HT1080 (cell line): ENCODE results near the gene FBXO24. TPM values are rescaled to one million over a fixed set of nuclear protein-coding genes. Genes with fewer than 3 reads are reported as not detected.
A peak's percentile ranks its signal among the peaks of the same experiment; 100 is the strongest.

Source experiments
- DNase-seq: peaks from one replicate; pipeline ENCODE4 v3.0.0-alpha.2; 2015; ENCODE audit warnings: low read depth
- total RNA-seq: library from RNA; depleted of rRNA; stranded (reverse); fragments of >200 nt; shearing (Covaris generic); gene quantifications from 2 replicates; pipeline ENCODE4 v1.2.3, GENCODE V29; 2014

Gene FBXO24
- total RNA-seq, 1 experiment from 2014 or later = not detected

DNA sequence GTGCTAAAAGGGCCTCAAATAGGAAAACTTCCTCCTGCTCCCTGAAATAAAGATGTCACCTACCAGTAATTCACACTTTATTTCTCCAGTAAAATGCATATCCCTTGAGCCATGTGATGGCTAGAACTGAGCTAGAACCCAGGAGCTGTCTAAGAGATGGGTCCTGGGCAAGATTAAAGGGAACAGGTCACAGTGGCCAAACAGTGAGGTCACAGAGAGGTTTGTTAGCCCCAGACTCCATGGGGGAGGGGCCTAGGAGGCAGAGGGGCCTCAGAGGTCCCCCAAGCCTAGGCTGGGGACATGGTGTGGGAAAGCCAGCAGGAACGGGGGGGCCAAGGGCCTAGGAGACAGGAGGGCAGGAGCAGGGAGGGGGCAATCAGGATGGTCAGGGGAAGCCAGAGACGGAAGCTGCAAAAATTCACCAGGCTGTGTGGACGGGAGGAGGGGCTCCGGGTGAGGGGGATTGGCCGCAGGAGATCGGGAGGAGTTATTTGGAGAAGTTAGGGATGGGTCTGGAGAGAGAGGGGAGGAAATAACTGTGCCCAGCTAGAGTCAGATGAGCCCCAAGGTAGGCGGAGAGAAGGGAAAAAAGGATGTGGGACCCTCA lies 3.3 kb downstream of the FBXO24 start:
- DNase-seq = no peak

DNA sequence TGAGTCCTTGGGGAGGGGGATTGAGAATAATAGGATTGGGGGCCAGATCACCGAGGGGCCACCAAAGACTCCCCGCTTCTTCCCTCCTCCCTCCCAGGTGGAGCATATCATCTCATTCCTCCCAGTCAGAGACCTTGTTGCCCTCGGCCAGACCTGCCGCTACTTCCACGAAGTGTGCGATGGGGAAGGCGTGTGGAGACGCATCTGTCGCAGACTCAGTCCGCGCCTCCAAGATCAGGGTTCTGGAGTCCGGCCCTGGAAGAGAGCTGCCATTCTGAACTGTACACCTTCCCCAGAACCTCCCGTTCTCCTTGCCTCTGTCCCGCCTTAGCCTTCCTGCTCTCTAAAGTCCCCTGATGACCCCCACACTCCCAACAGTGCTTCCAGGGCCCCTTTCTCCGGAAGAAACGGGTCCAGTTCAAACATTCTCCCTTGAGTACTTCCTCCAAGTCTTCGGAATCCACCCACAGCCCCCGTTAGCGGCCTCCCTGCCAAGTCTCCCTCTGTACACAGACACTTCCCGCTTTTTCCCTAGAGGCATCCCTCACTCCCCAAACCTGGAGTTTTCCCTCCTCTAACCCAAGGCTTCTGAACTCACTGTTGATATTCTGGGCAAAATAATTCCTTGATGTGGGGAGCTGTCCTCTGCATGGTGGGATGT lies 4.1 kb downstream of the FBXO24 start:
- DNase-seq = no peak

DNA sequence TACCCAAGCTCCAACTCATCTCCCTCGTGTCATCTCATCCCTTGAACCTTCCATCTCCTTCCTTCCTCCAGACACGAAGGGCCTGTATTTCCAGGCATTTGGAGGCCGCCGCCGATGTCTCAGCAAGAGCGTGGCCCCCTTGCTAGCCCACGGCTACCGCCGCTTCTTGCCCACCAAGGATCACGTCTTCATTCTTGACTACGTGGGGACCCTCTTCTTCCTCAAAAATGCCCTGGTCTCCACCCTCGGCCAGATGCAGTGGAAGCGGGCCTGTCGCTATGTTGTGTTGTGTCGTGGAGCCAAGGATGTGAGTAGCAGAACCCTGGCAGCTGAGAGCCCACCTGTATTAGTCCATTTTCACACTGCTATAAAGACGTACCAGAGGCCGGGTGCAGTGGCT lies 5.5 kb downstream of the FBXO24 start:
- no peak for DNase-seq

DNA sequence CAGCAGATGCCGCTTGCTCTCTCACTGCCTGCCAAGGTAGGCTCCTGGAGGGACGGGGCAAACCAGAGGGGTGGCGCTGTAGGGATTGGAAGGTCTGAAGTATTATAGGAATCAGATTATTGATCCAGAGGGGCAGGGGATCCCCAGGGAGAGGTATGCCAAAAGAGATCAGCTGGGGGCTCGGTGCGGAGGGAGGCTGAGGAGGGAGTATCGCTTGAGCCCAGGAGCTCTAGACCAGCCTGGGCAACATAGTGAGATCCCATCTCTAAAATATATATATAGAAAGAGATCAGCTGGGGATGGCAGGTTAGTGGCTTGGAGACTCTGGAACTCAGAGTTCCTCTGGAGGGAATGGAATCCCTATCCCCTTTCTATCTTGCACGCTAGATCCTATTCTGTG lies 9.1 kb downstream of the FBXO24 start:
- DNase-seq = no peak

DNA sequence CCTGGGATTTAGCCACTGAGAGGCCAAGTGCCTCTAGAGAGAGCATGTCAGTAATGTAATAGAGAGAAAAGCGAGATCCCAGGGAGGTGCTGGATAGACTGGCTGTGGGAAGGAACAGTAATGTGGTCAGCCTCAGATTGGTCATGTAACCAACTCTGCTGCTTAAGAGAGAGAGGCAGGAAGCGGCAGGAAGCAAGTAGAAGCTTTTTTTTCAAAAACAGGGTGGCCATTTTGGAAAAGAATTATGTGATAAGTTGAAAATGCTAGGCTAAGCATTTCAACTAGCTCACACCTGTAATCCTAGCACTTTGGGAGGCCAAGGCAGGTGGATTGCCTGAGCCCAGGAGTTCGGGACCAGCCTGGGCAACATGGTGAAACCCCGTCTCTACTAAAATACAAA lies 12.3 kb downstream of the FBXO24 start:
- peak; percentile 48 for DNase-seq

DNA sequence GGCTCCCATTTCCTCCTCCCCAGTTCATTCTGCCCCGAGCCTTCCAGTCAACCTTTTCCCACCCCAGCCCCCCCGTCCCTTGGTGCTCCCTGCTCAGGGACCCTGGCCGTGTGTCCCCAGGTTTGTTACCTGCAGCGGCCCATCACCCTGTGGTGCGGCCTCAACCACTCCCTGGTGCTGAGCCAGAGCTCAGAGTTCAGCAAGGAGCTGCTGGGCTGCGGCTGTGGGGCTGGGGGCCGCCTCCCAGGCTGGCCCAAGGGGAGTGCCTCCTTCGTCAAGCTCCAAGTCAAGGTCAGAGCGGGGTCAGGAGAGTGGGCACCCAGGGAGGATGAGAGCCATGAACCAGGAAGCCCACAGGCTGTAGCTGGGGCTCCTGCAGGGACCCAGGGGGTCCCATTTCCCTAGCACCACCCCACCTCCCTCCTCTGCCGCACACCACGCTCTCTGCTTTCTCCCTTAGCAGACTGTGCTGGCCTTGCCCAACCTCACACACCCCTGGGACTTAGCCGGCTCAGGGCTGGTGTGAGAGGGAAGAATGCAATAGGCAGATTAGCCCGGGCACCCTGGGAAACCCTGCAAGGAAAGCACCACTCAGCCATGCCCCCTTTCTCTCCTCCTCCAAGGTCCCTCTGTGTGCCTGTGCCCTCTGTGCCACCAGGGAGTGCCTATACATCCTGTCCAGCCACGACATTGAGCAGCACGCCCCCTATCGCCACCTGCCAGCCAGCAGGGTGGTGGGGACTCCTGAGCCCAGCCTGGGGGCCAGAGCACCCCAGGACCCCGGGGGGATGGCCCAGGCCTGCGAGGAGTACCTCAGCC lies 14.0 kb downstream of the FBXO24 start:
- no peak for DNase-seq

DNA sequence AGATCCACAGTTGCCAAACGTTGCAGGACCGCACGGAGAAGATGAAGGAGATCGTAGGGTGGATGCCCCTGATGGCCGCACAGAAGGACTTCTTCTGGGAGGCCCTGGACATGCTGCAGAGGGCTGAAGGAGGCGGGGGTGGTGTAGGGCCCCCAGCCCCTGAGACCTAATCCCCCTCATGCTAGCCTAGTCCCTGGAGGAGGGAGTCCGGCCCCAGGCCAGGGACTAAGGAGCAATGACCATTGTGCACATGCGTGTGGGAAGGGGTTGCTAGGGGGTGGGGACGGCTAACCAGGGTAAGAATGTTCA lies 14.6 kb downstream of the FBXO24 start:
- no peak for DNase-seq

DNA sequence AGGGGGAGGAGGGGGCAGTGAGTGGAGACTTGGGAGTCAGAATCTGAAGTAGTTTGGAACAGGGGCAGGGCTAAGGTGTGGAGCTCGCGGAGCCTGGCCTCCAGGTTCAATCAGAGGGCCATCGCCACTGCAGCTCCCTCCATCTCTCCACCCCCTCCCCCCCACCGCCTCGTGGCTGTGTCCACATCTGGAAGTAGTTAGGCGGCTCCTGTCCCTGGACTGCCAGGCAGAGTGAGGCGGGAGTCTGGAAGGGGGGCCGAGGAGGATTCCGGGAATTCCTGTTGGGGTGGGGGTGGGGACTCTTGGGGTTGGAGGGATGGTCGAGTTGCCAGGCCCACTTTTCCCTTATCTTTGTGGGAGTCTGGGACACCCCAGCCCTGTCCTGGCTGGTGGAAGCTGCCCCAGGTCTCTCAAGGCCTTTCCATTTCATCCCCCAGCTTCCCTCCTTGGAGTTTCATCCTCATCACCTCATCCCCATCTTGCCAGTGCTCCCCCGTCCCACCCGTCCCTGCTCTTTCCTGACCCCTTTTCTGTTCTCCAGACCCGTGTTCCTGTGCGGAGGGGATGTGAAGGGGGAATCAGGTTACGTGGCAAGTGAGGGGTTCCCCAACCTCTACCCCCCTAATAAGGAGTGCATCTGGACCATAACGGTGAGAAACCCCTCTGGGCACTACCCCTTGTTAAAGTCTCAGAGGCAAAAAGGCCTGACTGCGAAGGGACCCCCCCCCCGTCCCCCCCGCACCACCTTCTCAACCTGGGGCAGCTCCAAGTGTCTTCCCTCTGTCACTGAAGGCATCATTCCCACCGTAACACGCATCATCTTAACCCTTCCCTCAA lies 17.0 kb downstream of the FBXO24 start:
- no peak for DNase-seq

DNA sequence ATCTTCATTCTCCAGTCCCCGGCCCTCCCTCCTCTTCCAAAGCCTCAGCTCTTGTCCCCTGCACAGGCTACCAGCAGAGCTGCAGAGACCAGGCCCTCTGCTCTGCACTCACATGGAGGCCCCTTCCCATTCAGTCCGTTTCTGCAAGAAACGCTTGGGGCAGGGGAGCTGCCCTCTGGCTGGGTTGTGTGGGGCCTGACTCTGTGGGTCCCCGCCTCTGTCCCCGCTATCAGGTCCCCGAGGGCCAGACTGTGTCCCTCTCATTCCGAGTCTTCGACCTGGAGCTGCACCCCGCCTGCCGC lies 17.5 kb downstream of the FBXO24 start:
- DNase-seq = no peak

DNA sequence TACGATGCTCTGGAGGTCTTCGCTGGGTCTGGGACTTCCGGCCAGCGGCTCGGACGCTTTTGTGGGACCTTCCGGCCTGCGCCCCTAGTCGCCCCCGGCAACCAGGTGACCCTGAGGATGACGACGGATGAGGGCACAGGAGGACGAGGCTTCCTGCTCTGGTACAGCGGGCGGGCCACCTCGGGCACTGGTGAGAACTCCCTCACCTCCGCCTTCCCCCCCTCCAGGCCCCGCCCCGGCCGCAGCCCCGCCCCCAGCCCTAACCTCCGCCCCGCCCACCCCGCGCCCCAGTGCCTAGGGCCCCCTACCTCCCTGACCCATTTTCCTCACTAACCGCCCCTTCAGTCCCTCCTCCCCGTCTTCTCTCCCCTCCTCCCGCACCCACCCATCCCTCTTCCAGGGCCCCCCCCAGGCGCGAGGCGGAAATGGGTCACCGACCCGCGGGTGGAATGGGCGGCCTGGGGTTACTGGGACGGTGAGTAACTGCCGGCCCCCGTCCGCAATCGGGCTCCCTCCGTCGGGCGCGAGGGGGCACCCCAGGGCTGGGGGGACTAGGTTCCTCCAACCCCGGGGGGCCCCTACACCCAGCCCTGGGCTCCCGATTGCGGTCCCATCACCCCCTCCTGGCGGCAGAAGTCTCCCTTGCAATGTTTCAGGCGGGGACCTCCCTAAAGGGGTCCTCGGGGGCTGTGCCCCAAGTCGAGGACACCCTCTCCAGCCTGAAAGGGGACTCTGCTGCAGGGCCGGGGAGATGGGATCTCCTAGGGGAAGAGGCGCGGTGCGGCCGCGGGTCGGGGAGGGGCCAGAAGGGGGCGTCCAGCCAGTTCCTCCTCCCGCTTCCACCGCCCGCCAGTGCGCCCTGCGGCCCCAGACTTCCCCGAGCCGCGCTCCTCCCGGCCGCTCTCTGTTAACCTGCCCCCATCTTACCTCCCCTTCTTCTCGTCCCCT lies 18.2 kb downstream of the FBXO24 start:
- no peak for DNase-seq

DNA sequence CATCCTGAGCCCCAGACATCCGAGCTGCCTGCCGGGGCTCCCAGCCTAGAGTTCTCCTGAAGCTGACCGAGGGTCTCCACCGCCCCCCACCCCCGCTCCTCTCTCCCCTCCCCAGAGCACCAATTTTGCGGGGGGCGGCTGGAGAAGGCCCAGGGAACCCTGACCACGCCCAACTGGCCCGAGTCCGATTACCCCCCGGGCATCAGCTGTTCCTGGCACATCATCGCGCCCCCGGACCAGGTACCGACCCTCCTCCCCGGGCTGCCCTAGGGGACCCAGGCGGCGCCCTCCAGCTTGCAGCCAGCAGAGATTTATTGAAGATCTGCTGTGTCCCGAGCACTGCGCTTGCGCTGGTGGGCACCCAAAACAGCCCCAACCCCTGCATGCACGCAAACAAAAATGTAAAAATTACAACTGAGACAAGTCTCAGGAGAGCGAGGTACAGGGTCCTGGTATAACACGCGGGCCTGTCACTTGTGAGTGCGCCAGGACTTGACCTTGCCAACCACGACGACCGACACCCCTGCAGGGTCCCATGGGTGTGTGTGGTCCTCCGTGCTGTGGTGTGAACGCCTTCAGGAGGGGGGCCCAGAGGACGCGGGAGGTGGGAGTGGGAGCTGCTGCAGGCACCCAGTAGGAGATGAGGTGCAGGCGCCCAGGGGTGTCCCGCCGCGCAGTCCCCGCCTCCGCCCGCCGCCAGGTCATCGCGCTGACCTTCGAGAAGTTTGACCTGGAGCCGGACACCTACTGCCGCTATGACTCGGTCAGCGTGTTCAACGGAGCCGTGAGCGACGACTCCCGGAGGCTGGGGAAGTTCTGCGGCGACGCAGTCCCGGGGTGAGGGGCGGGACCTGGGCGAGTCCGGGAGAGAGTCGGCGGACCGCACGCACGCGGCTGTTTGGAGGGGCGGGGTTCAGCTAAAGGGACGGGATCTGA lies 19.1 kb downstream of the FBXO24 start:
- no peak for DNase-seq

DNA sequence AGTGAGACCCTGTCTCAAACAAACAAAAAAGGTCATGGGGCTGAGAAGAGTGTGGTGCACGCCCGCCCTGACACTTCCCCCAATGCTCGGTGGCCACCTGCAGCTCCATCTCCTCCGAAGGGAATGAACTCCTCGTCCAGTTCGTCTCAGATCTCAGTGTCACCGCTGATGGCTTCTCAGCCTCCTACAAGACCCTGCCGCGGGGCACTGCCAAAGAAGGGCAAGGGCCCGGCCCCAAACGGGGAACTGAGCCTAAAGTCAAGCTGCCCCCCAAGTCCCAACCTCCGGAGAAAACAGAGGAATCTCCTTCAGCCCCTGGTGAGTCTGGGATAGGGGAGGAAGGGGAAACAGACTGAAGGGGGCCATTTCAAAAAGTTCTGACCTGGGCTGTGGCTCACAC lies 20.2 kb downstream of the FBXO24 start:
- DNase-seq = no peak

DNA sequence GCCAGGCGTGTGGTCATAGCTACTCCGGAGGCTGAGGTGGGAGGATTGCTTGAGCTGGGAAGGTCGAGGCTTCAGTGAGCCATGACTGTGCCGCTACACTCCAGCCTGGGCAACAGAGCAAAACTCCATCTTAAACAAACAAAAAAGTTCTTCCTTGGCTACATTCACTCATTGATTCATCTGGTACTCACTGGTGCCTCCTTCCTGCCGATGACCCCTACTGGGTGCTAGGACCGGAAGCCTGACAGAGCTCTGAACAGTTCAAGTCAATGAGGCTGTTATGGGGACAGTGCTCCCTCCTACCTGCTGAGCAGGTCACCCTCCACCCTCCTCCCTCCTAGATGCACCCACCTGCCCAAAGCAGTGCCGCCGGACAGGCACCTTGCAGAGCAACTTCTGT lies 21.0 kb downstream of the FBXO24 start:
- peak; percentile 62 for DNase-seq

DNA sequence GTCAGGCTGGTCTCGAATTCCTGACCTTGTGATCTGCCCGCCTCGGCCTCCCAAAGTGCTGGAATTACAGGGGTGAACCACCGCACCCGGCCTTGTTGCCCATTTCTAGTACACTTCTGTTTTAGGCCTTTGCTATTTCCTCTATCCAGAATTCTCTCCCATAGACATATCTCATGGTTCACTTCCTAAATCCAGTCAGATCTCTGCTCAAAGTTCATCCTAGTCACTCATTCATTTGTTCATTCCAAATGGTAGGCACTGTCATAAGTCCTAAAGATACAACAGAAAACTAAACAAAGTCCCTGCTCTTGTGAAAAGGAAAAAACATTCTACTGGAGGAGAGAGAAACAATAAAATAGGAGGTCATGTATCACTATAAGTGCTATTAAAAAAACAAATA lies 23.8 kb downstream of the FBXO24 start:
- DNase-seq = no peak

DNA sequence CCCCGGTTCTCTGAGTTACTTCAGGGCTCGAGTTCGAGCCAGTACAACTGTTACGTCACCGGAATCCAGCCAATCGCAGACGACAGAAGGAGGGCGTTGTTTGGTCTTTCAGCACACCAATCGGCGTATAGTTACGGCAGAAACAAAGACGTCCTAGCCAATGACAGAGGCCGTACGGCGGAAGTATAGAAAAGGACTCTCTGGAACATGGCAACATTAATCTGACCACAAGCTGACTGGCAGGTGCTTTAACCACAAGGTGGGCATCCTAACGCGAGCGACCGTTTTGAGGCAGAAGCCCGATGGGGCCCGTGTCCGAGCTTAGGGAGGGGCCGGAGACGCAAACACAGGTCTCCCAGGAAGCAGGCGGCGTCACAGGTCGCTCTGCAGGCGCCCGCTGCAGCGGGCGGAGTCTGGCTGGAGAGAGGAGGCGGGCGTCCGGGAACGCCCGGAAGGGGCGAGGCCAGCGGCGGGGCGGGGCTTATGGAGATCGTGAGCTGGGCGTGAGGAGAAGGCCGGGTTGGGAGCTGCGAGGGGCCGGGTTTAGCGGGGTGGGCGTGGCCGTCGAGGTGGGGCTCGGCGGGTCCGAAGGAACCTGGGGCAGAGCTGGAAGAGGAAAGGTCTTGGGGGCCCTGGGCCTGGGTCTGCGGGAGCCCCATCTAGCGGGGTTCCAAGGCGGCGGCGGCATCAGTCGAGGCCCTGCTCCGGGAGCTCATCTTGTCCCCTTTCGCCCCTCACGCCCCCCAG lies 26.0 kb downstream of the FBXO24 start, which contains the start of gene MOSPD3:
TSS of gene MOSPD3 (plus strand) at position 558 of the 747 bp plus-strand sequence. CDS start 252 bp downstream, outside the sequence.
- peak; percentile 98 for DNase-seq

DNA sequence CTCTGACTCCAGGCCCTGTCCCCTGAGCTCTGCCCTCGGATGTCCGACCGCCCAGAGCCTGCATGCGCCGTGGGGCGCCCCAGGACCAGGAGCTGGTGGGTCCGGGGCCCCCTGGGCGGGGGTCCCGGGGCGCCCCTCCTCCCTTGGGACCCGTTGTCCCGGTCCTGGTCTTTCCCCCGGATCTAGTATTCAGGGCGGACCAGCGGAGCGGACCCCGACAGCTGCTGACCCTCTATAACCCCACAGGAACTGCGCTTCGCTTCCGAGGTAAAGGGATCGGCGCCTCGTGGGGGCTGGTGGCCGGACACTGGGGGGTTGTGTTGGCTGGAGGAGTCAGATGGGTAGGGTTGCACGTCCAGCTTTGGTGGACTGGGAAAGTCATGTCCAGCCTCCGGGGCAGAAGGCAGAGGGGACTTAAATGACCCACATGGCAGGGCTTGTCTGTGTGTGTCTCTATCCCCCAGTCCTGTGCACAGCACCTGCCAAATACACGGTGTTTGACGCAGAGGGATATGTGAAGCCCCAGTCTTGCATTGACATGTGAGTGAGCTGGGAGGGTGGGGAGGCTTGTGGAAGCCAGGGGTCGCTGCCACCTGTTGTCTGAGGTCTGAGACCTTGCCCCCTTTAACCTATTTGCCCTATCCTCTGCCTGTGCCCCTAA lies 26.7 kb downstream of the FBXO24 start:
- DNase-seq = no peak

DNA sequence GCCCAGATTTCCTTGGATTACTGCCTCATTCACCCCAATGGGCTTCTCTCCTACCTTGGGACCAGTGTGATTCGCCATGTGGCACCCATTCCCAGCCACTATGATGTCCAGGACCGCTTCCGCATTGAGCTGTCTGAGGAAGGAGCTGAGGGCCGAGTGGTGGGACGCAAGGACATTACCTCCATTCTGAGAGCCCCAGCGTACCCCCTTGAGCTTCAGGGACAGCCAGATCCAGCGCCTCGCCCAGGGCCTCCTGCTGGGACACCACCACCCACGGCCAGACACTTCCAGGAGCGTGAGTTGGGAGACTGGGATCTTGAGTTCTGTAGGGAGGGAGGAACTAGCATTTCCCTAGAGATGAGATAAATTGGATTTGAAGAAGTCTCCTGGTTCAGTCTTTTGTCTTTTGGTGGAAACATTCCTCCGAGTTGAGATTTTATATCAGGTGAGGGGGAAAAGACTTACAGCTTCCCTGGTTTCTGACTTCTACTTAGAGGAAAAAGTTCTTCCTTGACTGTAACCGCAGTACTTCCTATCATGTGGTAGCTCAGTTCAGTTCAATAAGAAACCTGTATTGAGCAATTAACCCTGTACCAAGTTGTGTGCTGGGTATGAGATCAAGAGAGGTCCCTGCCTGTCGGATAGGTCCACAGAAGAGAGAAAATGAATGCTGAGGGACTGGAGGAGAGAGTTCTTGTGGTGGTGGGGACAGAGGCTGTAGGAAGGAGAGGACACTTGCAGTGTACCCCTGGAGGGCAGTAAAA lies 27.5 kb downstream of the FBXO24 start:
- DNase-seq = no peak
